Measurements from ENCODE around the gene CEP70. TPM values are rescaled to one million over a fixed set of nuclear protein-coding genes. Genes with fewer than 3 reads are reported as not detected.
"Not testable (repeated sequence)": the region's sequence is repeated elsewhere in the genome, so short reads cannot be mapped to it uniquely, and the experiment has no call there.

Gene CEP70
- total RNA-seq, 4 donors from 2014 or later: 68.3 to 100 (median 71.9) TPM

DNA sequence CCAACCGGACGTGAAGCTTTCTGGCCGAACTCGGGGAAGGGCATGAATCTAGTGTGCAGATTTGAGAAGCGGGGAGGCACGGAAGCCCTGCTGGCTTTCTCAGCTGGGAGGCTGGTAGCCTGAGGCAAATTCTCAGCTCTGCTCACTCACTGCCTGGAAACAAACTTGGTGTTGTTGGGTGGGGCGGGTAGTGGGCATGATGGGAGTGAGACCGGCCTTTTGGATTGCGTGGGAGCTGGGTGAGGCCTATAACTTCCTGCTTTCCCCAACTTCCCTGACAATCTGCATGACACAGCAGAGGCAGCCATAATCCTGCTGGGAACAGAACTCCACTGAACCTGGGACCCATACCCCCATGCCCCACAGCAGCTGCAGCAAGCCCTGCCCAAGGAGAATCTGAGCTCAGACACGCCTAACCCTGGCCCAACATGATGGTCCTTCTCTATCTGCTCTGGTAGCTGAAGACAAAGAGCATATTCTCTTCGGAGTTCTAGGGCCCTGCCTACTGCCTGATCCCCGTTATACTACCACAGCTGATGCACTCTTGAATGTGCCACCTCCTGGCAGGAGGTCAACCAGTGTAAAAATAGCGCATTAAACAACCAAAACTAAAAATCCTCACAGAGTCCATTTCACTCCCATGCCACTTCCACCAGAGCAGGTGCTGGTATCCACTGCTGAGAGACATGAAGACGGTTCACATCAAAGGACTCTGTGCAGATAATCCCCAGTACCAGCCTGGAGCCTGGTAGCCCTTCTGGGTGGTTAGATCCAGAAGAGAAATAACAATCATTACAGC lies 44.7 kb downstream of the CEP70 start:
- WGBS, 2 donors: 98% methylated on average over 14 of the region's 14 CpGs
- no peak overlapping the region for H3K27ac ChIP-seq
- H3K36me3 ChIP-seq: peaks cover 11 to 15% of the 10 kb centered on the region in 2 donors
- TF ChIP-seq CTCF (IDR thresholded peaks at IDR 0.05): no peak
- no peak for TF ChIP-seq POLR2A (IDR thresholded peaks at IDR 0.05)
- H3K27me3 ChIP-seq: no peaks in the 10 kb centered on the region
- H3K4me1 ChIP-seq: no peaks in the 10 kb centered on the region
- H3K9me3 ChIP-seq: no peaks in the 10 kb centered on the region
- no peak overlapping the region for H3K4me3 ChIP-seq (replicated peaks in 1 of 3)
- intact Hi-C loops (cut with DNase I): no loop called here
- DNase-seq: no peak

DNA sequence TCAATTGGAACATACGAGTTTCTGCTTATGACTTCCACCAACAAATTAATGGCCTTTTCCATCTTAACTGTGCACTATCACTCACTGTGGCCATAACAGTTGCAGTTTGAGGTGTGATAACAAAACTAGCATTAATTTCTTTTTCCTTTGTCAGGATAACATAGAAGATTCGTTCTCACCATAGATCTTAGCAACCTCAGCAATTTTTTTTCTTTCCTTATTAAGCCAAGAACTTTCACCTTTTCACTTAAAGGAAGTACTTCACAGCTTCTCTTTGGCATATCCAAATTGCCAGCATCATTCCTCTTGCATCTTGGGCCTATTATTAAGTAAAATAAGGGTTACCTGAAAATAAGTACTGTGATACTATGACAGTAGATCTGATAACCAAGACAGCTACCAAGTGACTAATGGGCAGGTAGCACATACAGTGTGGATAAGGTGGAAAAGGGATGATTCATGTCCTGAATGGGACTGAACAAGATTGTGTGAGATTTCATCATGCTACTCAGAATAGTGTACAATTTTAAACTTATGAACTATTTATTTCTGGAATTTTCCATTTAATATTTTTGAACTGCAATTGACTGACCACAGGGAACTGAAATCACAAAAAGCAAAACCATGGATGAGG lies 46.6 kb downstream of the CEP70 start:
- H3K36me3 ChIP-seq: peaks cover 16 to 17% of the 10 kb centered on the region in 2 donors
- H3K4me1 ChIP-seq: no peaks in the 10 kb centered on the region
- no peaks in the 10 kb centered on the region for H3K9me3 ChIP-seq
- no peak overlapping the region for H3K27ac ChIP-seq
- no peaks in the 10 kb centered on the region for H3K27me3 ChIP-seq
- no peak for DNase-seq
- no peak overlapping the region for H3K4me3 ChIP-seq (replicated peaks in 1 of 3)
- intact Hi-C loops (cut with DNase I): no loop called here
- WGBS, 2 donors: 97% methylated on average over 2 of the region's 2 CpGs
- no peak for TF ChIP-seq POLR2A (IDR thresholded peaks at IDR 0.05)
- no peak for TF ChIP-seq CTCF (IDR thresholded peaks at IDR 0.05)

- no peak for TF ChIP-seq POLR2A (IDR thresholded peaks at IDR 0.05)
- TF ChIP-seq CTCF (IDR thresholded peaks at IDR 0.05): no peak
- Histone ChIP-seq H3K27ac (no peak overlapping the region), H3K27me3 (no peaks in the 10 kb centered on the region), H3K9me3 (no peaks in the 10 kb centered on the region), H3K4me3 (replicated peaks in 1 of 3) (no peak overlapping the region), H3K4me1 (no peaks in the 10 kb centered on the region), H3K36me3 (peaks cover 26% of the 10 kb centered on the region in 2 donors)
- intact Hi-C loops (cut with DNase I): no loop called here
- 95 to 96% methylated on average over 1 of the region's 1 CpG for WGBS, 2 donors
- no peak for DNase-seq
Measured at GRCh38 chr3:138544546-138544945, 49.5 kb downstream of the CEP70 start.

- no peaks in the 10 kb centered on the region for H3K4me1 ChIP-seq
- intact Hi-C loops (cut with DNase I): no loop called here
- WGBS, 2 donors: 92 to 100% methylated on average over 5 of the region's 5 CpGs
- H3K27ac ChIP-seq: no peak overlapping the region
- DNase-seq: no peak
- H3K36me3 ChIP-seq: peaks cover 19 to 26% of the 10 kb centered on the region in 2 donors
- no peak overlapping the region for H3K4me3 ChIP-seq (replicated peaks in 1 of 3)
- no peaks in the 10 kb centered on the region for H3K27me3 ChIP-seq
- H3K9me3 ChIP-seq: no peaks in the 10 kb centered on the region
- TF ChIP-seq CTCF (IDR thresholded peaks at IDR 0.05): no peak
- no peak for TF ChIP-seq POLR2A (IDR thresholded peaks at IDR 0.05)
Measured at GRCh38 chr3:138542977-138543376, 51.1 kb downstream of the CEP70 start.

DNA sequence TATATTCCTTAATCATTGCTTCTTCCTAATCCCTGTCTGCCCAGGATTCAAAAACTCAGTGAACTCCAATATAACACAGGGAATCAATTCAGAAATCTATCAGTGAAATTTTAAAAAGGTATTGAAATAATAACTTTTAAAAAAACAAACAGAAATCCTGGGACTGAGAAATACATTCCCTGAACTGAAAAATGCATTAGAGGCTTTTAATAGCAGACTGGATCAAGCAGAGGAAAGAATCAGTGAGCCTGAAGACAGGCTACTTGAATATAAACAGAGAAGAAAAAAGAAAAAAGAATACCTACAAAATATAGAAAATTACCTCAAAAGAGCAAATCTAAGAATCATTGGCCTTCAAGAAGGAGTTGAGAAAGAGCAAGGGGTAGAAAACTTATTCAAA lies 54.7 kb downstream of the CEP70 start:
- no peaks in the 10 kb centered on the region for H3K4me1 ChIP-seq
- TF ChIP-seq POLR2A (IDR thresholded peaks at IDR 0.05) (no peak), CTCF (IDR thresholded peaks at IDR 0.05) (no peak)
- H3K27ac ChIP-seq: no peak overlapping the region
- H3K36me3 ChIP-seq: peaks cover 11 to 16% of the 10 kb centered on the region in 2 donors
- H3K27me3 ChIP-seq: no peaks in the 10 kb centered on the region
- intact Hi-C loops (cut with DNase I): no loop called here
- DNase-seq: no peak
- no peaks in the 10 kb centered on the region for H3K9me3 ChIP-seq
- no peak overlapping the region for H3K4me3 ChIP-seq (replicated peaks in 1 of 3)

- DNase-seq; H3K36me3 ChIP-seq; H3K4me3 ChIP-seq (replicated peaks in 1 of 3); H3K27ac ChIP-seq; H3K27me3 ChIP-seq; H3K9me3 ChIP-seq; intact Hi-C loops (cut with DNase I); H3K4me1 ChIP-seq: not testable (repeated sequence)
- WGBS, 2 donors: 97 to 98% methylated on average over 9 to 16 of the region's 23 CpGs
Measured at GRCh38 chr3:138521445-138521844, 72.6 kb downstream of the CEP70 start.

Data from thyroid gland (tissue), 4 donors.